KMS-11 (cell line): ENCODE results near the gene UBL4A.

Experiments used
- H2AFZ ChIP-seq: fragments of 200-600 bp; sonication (generic); 2 replicates; pipeline ENCODE4 v1.6.1; 2016; ENCODE audit warnings: antibody characterized with exemption, mixed run types, low read depth
- H3K27ac ChIP-seq: fragments of 200-600 bp; sonication (generic); 2 replicates; pipeline ENCODE4 v1.6.1; 2016; ENCODE audit warnings: mild to moderate bottlenecking, mixed run types
- H3K27me3 ChIP-seq: fragments of 200-600 bp; sonication (generic); 2 replicates; pipeline ENCODE4 v1.6.1; 2017; ENCODE audit warnings: mild to moderate bottlenecking, low read depth, mixed run types, moderate library complexity; ENCODE audit not compliant: insufficient read depth
- H3K36me3 ChIP-seq: fragments of 200-600 bp; sonication (generic); 2 replicates; pipeline ENCODE4 v1.6.1; 2017; ENCODE audit warnings: mild to moderate bottlenecking, mixed run types; ENCODE audit not compliant: insufficient read depth
- H3K4me1 ChIP-seq: fragments of 200-600 bp; sonication (generic); 2 replicates; pipeline ENCODE4 v1.6.1; 2016; ENCODE audit warnings: mild to moderate bottlenecking, low read depth, mixed run types; ENCODE audit not compliant: poor library complexity, severe bottlenecking
- H3K4me2 ChIP-seq: fragments of 200-600 bp; sonication (generic); 2 replicates; pipeline ENCODE4 v1.7.0; 2016; ENCODE audit warnings: mild to moderate bottlenecking, mixed run types
- H3K4me3 ChIP-seq: fragments of 200-600 bp; sonication (generic); IDR thresholded peaks from 2 replicates; pipeline ENCODE4 v1.6.1; 2017; ENCODE audit warnings: low read depth, low read length, mixed read lengths; ENCODE audit not compliant: insufficient read depth
- H3K79me2 ChIP-seq: fragments of 200-600 bp; sonication (generic); 2 replicates; pipeline ENCODE4 v1.6.1; 2016; ENCODE audit warnings: low read depth, mixed run types; ENCODE audit not compliant: insufficient read depth
- H3K9ac ChIP-seq: fragments of 200-600 bp; sonication (generic); 2 replicates; pipeline ENCODE4 v1.6.1; 2016; ENCODE audit warnings: mild to moderate bottlenecking, mixed run types
- H4K20me1 ChIP-seq: fragments of 200-600 bp; sonication (generic); 2 replicates; pipeline ENCODE4 v1.6.1; 2016; ENCODE audit warnings: mild to moderate bottlenecking, mixed run types; ENCODE audit not compliant: insufficient read depth
- CTCF ChIP-seq: fragments of 200-600 bp; sonication (generic); conservative IDR thresholded peaks from 2 replicates; pipeline ENCODE4 v1.6.1; 2017; ENCODE audit warnings: low read depth, mild to moderate bottlenecking, antibody characterized with exemption, low read length, moderate library complexity, mixed read lengths

UBL4A gene

GRCh38 chrX:154448484-154448883 lies 37.9 kb downstream of the UBL4A start:
- TF ChIP-seq CTCF, result no peak
- no peak overlapping the region for H3K4me3 ChIP-seq
- H3K4me1 ChIP-seq, result peaks cover 2% of the 10 kb centered on the region
- no peak overlapping the region for H3K4me2 ChIP-seq
- no peak overlapping the region for H3K27ac ChIP-seq
- no peak overlapping the region for H3K9ac ChIP-seq
- no peaks in the 10 kb centered on the region for H3K36me3 ChIP-seq
- no peak overlapping the region for H2AFZ ChIP-seq
- H4K20me1 ChIP-seq, result no peaks in the 10 kb centered on the region
- H3K79me2 ChIP-seq, result no peaks in the 10 kb centered on the region
- H3K27me3 ChIP-seq, result no peaks in the 10 kb centered on the region

GRCh38 chrX:154446430-154446829 lies 40.0 kb downstream of the UBL4A start:
- Histone ChIP-seq H3K9ac (no peak overlapping the region), H3K4me3 (no peak overlapping the region), H3K4me1 (peaks cover 3% of the 10 kb centered on the region), H3K36me3 (no peaks in the 10 kb centered on the region), H3K27me3 (no peaks in the 10 kb centered on the region), H4K20me1 (no peaks in the 10 kb centered on the region), H3K79me2 (no peaks in the 10 kb centered on the region), H2AFZ (no peak overlapping the region), H3K4me2 (no peak overlapping the region), H3K27ac (no peak overlapping the region)
- no peak for TF ChIP-seq CTCF

- no peak overlapping the region for H3K9ac ChIP-seq
- H3K27ac ChIP-seq, result no peak overlapping the region
- H3K4me2 ChIP-seq, result no peak overlapping the region
- no peak overlapping the region for H2AFZ ChIP-seq
- no peaks in the 10 kb centered on the region for H3K27me3 ChIP-seq
- no peaks in the 10 kb centered on the region for H3K79me2 ChIP-seq
- H3K36me3 ChIP-seq, result no peaks in the 10 kb centered on the region
- no peak for TF ChIP-seq CTCF
- H3K4me3 ChIP-seq, result no peak overlapping the region
- peaks cover 3% of the 10 kb centered on the region for H3K4me1 ChIP-seq
- H4K20me1 ChIP-seq, result no peaks in the 10 kb centered on the region
Observed at GRCh38 chrX:154445776-154446175, 40.6 kb downstream of the UBL4A start.

GRCh38 chrX:154444755-154445246 lies 41.6 kb downstream of the UBL4A start:
- no peak overlapping the region for H3K27ac ChIP-seq

More at GRCh38 chrX:154444755-154445246, 41.6 kb downstream of the UBL4A start:
- Histone ChIP-seq H2AFZ (no peak overlapping the region), H3K4me2 (peak overlapping the region; percentile 57), H3K4me1 (peaks cover 3% of the 10 kb centered on the region), H3K79me2 (no peaks in the 10 kb centered on the region), H3K27me3 (no peaks in the 10 kb centered on the region), H3K9ac (peak overlapping the region; percentile 61; the same call in 1 of the 2 replicates), H3K36me3 (no peaks in the 10 kb centered on the region), H4K20me1 (no peaks in the 10 kb centered on the region), H3K4me3 (no peak overlapping the region)
- no peak for TF ChIP-seq CTCF
